HCT116 (cell line): Measurements from ENCODE around the gene ORAI2.

Experiments
- CEBPB ChIP-seq: IDR thresholded peaks from 2 replicates; pipeline ENCODE4 v1.6.1; 2012; ENCODE audit warnings: low read depth
- CTCF ChIP-seq, 3 experiments: fragments of 200-600 bp in 1 of 3; sonication (generic) in 1 of 3; IDR thresholded peaks in 2 of 3; conservative IDR thresholded peaks in 1 of 3; 2 replicates each; pipeline ENCODE4 v1.5.1; 2012 to 2017; ENCODE audit warnings: low read depth in 2 of 3, low read length in 2 of 3, antibody characterized with exemption in 1 of 3, borderline replicate concordance in 1 of 3, control low read depth in 1 of 3, mild to moderate bottlenecking in 1 of 3, mixed read lengths in 1 of 3, mixed run types in 1 of 3, moderate library complexity in 1 of 3; ENCODE audit not compliant: insufficient read depth in 1 of 3
- EGR1 ChIP-seq: IDR thresholded peaks from 2 replicates; pipeline ENCODE4 v1.6.1; 2012; ENCODE audit warnings: low read depth
- EZH2 ChIP-seq: fragments of 200-600 bp; sonication (generic); IDR thresholded peaks from 2 replicates; pipeline ENCODE4 v1.6.1; 2017; ENCODE audit warnings: antibody characterized with exemption, mixed run types
- EZH2phosphoT487 ChIP-seq: fragments of 200-600 bp; IDR thresholded peaks from 2 replicates; pipeline ENCODE4 v1.6.1; 2018; ENCODE audit warnings: antibody characterized with exemption, borderline replicate concordance
- JUND ChIP-seq: IDR thresholded peaks from 2 replicates; pipeline ENCODE4 v1.6.1; 2012
- POLR2A ChIP-seq: IDR thresholded peaks from 2 replicates; pipeline ENCODE4 v1.7.0; 2011; ENCODE audit warnings: borderline replicate concordance; ENCODE audit not compliant: insufficient read depth, insufficient read length; ENCODE audit errors: extremely low read depth
- POLR2AphosphoS5 ChIP-seq: IDR thresholded peaks from 2 replicates; pipeline ENCODE4 v1.6.1; 2011; ENCODE audit warnings: mild to moderate bottlenecking, low read depth, low read length, moderate library complexity
- SIN3A ChIP-seq: IDR thresholded peaks from 2 replicates; pipeline ENCODE4 v1.6.1; 2012; ENCODE audit warnings: low read depth
- TCF7L2 ChIP-seq: IDR thresholded peaks from 2 replicates; pipeline ENCODE4 v1.7.0; 2011; ENCODE audit warnings: borderline replicate concordance, inconsistent platforms; ENCODE audit not compliant: insufficient read depth, insufficient read length; ENCODE audit errors: extremely low read depth
- ZFX ChIP-seq: fragments of 450-650 bp; IDR thresholded peaks from 2 replicates; pipeline ENCODE4 v1.6.1; 2017
- ZNF274 ChIP-seq: fragments of 200-500 bp; sonication (Bioruptor generic); IDR thresholded peaks from 2 replicates; pipeline ENCODE4 v1.6.1; 2014; ENCODE audit warnings: mild to moderate bottlenecking, low read depth, low read length, inconsistent platforms

DNA sequence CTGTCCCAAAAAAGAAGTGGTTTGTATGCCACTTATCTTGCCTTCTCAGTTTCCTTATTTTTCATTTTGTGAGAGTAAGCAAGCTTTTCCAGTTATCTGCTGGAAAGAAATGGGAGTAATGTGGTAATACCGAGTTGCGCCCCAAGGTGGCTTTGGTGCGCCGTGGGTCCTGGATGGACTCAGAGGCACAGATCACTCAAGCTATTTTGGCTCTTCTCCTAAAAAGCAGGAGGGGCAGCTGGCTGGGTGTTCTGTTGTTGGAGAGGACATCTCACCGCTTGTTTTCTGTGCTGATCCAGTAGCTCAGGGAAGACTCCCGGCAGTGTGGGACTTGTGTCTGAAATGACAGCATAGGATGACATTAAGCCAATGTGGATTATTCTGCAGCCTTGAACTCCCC, 20.8 kb upstream of the ORAI2 start:
- TF ChIP-seq CTCF (IDR thresholded peaks at IDR 0.05 in 2 of 3, conservative IDR thresholded peaks at IDR 0.05 in 1 of 3; ENCODE audit: borderline replicate concordance in 1 of 3, insufficient read depth in 1 of 3, low read depth in 2 of 3, low read length in 2 of 3), result peak; percentile 33 to 64 (median 54); a peak in 5 of 6 replicates
- TF ChIP-seq ZFX, result no peak
- TF ChIP-seq EGR1, result no peak
- no peak for TF ChIP-seq TCF7L2
- no peak for TF ChIP-seq EZH2phosphoT487
- TF ChIP-seq EZH2, result no peak
- TF ChIP-seq ZNF274, result no peak
- TF ChIP-seq POLR2A, result no peak
- TF ChIP-seq CEBPB, result no peak
- TF ChIP-seq SIN3A, result no peak
- TF ChIP-seq POLR2AphosphoS5, result no peak
- TF ChIP-seq JUND, result no peak
